Hindlimb muscle (tissue), 1 donor: ENCODE measurements around the gene HUNK. TPM values are rescaled to one million over a fixed set of nuclear protein-coding genes. Genes with fewer than 3 reads are reported as not detected.

Experiments
- DNase-seq: peaks from one replicate; pipeline ENCODE4 v3.0.0-alpha.2; 2013
- polyA plus RNA-seq: library from polyadenylated mRNA; unstranded; fragments of 120-200 nt; gene quantifications from one replicate; pipeline ENCODE4 v1.2.1, GENCODE V29; 2013; ENCODE audit not compliant: insufficient read length

The HUNK gene
- polyA plus RNA-seq, 1 donor: 6.3 TPM

DNA sequence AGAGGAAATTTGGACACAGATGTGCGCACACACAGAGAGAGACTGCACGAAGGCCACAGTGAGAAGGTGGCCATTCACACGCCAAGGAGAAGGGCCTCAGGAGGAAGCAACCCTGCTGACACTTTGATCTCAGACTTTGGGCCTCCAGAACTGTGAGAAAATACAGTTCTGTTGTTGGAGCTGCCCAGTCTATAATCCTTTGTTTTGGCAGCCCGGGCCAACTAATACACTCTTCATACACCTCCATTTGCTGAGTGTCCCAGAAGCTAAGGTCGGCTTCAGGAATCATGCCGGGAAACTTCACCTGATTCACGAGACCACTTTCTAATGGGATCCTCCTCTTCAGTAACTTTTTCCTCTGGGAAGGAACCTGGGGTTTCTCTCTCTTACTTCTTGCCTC is 23.2 kb downstream of the HUNK start:
- DNase-seq: no peak

DNA sequence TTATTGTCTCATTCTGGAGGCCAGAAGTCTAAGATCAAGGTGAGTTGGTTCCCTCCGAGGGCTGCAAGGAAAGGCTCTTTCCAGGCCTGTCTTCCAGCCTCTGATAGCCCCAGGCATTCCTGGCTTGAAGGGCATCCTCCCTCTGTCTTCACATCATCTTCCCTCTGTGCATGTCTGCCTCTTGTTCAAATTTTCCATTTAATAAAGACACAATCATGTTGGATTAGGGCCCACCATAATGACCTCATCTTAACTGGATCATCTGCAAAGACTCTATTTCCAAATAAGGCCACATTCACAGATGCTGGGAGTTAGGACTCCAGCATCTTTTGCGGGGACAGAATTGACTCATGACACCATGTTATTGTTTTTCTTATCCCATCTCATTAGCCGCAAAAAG is 24.5 kb downstream of the HUNK start:
- DNase-seq: no peak

DNA sequence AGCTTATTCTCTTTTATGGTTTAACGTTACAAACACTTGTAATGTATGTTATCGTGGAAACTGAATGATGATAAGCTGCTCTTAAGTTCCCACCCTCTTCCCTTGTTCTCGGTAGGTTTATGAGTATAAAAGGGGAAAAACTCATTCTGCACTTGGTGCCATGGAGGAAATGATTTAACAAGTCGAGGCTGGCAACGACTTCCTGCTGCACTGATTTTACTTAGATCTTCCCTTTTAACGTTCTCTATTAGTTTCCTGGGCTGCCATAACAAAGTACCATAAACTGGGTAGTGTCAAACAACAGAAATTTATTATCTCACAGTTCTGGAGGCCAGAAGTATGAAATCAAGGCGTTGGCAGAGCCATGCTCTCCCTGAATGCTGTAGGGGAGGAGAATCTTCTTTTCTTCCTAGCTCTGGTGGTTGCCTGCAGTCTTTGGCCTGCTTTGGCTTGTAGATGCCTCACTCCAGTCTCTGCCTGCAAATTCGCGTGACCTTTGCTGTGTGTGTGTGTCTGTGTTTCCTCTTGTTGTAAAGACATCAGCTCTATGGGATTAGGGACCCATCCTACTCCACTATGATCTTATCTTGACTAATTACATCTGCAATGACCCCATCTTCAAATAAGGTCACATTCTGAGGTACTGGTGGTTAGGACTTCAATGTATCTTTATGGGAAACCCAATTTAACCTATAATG is 26.3 kb downstream of the HUNK start:
- no peak for DNase-seq

DNA sequence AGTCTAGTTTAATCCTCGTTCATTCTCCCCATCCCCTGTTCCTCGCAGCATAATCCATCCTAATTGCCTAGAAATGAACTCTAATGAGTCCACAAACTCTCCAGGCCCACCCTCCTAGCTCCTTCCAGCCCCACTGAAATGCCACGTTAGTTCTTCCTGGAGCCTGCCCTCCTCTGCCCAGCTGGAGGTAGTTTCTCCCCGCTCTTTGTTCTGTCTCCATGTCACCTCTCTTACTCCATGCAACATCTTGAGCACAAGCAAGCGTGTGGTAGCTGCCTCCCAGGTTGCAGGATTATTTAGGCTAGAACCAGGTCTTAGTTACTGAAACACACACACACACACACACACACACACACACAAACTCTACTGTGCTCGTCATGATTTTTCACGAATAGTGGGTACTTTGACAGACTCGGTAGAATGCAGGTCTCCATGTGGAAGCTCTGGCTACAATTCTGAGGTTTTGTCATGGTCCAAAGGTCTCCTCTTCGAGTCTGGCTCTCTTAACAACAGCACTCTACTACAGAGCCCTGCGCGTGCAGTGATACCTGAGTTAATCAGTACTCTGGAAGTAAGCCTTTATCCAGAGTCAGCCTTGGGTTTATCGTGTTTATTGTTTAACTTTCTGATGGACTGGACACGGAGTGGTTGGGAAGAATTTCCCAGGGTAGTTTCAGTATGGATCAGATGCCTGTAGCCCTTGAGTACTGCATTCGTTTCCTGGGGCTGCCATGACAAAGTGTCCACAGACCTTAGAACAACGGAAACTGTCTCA is 27.5 kb downstream of the HUNK start:
- DNase-seq: no peak

DNA sequence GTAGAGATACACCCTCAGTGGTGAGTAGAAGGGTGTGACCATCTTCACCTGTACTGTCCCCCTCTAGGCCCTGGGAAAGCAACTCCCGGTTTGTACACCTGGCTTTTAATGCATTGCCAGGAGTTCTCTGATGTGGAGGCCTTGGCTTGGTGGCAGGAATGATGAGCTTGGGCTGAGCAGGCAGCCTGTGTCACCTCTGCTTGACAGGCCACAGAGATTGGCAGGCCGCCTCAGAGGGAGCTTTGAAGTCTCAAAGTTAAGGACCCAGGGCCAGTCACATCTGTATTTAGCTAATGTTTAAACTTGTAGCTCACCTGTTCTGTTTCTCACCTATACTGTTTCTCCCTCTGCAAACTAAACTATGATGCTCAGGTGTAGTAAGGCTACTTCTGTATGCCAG is 28.5 kb downstream of the HUNK start:
- DNase-seq: no peak

DNA sequence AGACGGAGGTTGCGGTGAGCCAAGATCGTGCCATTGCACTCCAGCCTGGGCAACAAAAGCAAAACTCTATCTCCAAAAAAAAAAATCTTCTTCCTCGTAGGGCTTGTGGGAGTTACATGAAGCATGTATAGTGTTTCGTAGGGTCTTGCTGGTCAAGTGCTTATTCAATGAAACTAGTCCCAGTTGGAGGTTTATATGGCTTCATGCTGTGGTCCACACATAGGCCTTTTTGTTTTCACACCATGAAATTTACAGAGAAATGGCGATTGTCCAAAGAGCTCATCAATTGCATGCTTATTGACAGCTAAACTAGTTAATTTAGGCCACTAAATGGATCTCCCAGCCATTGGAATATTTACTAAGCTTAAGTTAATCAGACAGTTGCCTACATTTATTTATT is 29.6 kb downstream of the HUNK start:
- DNase-seq: no peak

DNA sequence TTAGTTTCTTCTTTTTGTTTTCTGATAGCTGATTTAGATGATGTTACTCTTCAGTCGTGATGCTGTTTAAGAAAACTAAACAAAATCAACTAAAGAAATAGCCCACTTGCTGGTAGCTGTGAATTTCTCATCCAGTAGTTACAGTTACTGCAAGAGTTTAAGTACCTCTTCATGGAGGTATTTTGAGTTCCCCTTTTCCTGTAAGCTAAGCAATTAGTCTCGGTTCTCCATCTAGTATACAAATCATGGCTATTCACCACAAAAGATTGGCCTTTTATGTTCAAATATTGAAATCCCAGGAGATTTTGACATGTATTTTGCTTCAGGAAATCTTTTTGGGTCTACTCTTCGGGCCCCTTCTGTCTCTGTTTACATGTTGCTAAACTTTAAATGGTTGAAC is 31.1 kb downstream of the HUNK start:
- no peak for DNase-seq

DNA sequence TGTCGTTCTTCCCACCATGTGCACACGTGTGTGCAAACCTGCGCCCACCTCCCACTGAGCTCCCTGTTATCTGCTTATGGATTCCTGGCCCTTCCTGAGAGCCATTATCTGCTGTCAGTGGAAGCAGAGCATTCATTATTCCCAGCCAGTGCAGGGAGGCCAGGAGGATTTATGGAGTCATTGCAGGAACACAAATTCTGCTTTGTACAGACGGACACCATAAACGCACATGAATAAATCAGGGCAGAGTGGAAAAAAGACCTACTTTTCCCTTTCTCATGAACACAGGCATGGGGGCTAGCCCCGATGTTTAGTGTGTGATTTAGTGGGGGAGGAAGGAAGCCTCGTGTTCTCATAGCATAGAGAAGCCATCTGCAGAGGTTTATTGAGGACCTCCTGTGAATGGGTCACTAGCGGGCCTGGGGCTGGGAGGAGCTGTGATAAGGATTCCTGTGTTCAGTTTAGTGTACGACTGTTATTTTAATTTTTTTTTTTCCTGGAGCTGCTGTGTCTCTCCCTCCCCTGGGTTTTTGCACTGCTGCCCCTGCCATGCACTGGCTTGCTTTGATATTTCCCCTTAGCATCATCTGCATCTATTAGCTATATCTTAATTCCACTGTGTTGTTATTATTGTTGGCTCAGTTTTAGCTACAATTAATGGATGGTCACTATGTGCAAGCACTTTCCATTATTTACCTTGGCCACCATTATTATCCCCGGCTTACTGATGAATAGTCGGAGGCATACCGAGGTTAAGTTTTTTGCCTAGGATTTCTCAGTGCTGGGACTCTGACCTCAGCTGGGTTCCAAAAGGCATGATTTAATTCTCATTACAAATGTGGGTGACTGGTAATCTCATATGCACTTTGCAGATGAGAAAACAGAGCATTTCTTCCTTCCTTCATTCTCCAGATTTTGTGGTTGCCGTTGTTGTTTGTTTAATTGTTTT is 33.0 kb downstream of the HUNK start:
- DNase-seq: no peak

DNA sequence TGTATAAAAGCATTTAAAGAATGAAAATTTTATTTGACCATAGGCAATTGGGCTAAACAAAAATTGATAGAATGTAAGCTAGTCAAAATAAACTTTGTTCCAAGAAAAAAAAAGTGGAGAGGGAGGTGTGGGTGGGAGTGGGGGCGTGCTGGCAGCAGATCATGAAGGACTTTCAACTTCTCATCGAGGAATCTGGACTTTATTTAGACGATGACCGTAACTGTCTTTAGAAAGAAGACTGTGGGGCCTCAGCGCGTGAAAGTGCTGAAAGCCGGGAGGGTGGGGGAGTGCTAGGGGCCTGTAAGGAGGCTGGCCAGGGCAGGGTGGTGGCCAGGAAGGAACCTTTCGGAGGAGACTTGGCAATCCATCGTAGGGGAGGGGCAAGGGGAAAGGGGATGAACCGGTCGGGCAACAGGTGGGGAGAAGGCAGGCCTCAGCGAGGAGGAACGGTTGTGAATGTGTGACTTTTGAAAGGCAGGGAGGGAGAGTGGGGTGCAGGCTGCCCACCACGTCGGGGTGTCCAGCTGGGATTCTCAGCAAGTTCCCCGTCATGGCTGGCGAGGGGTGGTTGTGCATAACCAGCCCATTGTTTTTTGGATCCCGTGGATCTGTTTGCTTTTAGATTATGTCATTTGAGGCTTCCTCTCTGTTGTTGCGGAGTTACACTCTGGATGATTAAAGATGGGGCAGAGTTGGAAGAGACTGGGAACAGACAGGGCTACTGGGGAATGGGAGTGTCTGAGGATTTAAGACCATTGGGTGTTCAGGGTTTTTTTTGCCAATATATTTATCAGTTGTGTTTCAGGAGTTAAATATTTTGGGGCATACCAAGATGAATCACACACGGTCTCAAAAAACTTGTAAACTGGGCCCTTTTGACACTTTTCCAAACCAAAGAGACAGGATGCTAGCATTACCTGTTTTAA is 35.5 kb downstream of the HUNK start:
- no peak for DNase-seq

DNA sequence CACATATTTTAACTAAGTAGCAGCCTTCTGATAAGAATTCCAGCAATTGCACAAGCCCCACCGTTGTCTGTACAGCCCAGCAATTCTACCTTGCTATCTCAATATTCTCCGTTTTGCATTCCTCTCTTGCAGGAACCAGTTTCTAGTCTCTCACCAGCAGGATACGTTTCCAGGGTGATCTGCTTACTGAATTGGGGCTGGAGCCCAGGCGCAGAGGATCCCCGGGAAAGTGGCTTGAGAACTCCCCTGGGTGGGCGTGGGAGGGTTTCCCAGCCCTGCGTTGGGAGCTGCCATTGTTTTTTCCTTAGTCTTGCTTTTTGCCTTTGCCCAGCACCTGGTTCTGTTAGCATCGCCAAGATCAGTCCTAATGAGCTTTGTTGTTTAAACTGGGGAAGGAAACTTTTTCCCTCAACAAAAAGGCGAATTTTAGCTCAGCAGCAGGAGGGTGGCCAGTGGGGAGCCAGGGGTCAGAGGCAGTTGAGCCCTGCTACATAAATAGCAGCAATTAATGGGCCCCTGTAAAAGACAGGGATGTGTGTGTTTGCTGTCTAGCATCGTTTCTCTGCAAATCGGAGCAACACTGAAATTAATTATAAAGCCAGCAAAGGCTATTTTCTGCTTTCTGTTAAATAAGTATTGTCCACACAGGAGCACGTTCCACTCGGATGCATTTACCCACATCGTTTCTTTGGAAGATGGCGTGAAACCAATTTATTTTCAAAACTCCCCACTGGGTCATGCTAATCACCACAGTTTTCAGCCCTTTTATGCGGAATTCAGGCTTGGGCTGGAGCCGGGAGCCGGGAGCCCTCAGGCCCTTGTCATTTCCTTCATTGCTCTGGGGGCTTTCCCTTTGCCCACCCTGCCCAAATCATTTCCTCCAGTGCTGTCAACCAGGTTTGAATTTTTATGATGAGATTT is 36.6 kb downstream of the HUNK start:
- no peak for DNase-seq

DNA sequence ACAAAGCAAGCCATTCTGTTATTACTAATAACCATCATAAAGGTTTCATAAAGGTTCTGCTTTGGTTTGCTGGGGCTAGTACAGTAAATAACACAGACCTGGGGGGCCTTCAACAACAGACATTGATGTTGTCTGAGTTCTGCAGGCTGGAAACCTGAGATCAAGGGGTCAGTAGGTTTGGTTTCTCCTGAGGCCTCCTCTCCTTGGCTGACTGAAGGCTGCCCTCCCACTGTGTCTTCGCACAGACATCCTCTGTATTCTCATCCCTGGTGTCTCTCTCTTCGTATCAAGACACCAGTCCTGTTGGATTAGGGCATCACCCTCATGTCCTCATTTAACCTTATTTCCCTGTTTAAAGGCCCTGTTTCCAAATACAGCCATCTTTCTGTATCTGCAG is 37.3 kb downstream of the HUNK start:
- no peak for DNase-seq

DNA sequence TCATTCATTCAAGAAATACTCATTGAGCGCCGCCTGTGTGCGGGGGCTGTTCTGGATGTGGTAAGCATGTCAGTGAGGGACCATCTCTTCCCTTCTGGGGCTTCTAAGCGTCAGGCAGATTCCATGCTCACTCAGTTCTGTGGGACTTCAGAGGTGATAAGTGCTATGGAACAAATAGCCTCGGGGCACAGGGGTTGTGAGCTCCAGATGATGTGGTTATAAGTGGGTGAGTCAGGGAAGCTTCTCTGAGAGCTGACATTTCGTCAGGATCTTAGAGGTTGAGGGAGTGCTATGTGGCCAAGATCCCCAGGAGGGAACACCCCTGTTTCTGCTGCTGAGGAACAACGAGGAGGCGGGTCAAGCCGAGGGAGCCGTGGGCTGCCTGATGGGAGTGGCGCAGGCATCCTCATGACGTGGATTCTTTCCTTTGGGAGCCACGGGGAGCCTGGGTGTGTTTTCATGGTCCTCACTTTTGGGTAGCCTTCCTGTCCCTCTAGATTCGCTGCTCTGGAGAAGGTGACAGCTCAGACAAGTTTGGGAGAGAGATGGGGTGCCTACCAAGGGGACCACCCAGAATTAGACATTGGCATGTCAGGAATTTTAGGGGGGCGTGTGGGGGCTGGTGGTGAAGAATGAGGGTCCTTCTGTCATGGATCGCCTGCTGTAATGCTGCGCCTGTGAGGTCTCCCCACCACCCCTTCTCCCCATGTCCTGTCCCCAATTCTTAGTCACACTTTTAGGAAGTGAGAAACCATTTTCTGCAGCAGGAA is 38.5 kb downstream of the HUNK start:
- no peak for DNase-seq

DNA sequence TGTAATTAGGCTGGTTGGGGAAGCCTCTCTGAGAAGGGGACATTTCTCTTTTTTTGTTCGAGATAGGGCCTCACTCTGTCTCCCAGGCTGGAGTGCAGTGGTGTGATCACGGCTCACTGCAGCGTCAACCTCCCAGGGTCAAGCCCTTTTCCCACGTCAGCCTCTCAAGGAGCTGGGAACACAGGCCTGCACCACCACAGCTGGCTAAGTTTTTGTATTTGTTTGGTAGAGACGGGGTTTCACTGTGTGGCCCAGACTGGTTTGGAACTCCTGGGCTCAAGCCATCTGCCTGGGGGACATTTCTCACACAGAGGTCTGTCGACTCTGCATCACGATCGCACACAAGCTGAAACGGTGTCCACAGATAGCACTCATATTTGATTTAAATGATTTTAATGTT is 39.7 kb downstream of the HUNK start:
- DNase-seq: no peak

DNA sequence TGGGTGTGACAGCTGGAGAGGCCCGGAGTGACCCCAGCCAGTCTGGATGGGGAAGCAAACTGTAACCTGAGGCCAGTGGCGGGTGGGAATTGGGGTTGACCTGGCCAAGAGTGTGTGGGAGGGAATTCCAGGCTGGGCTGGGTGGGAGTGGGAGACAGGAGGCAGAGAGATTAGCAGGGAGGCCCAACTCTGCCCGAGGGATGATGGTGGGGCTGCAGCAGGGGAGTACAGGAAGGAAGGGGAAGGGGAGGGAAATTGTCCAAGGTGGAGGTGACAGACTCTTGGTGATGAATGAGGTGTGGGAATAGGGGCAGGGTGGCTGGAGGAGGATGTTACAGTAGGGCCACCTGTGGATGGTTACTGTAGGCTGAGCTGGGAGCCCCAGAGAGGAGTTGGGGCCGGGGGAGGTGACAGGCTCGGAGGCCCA is 40.4 kb downstream of the HUNK start:
- DNase-seq: no peak

DNA sequence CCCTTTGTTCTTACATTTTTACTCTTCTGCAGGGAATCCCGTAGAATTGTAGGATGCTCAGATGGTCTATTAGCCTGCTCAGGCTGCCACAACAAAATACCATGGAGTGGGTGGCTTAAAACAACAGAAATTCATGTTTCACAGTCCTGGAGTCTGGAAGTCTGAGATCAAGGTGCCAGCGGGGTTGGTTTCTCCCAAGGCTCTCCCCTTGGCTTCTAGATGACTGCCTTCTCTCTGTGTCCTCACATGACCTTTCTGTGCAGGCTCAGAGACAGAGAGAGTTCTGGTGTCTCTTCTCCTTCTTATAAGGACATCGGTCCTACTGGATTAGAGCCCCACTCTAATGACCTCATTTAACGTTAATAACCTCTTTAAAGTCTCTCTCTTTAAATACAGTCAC is 41.7 kb downstream of the HUNK start:
- DNase-seq: no peak

DNA sequence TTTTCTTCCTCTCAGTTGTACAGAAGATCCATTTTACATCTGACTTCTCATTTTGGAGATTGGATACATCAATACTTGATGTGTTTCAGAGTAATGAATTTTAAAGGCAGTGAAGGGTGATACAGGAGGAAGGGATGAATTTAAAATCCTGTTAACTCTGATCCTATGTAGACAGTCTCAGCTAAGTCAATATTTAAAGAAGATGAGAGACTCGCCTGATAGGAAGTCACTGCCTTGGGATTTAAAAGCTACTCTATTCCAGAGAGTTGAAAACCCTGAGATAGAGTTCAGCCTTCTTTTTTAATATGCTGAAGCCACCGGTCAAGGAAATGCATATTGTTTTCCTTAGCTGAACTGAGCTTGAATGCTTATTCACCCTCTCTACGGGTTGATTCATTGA is 42.7 kb downstream of the HUNK start:
- no peak for DNase-seq

DNA sequence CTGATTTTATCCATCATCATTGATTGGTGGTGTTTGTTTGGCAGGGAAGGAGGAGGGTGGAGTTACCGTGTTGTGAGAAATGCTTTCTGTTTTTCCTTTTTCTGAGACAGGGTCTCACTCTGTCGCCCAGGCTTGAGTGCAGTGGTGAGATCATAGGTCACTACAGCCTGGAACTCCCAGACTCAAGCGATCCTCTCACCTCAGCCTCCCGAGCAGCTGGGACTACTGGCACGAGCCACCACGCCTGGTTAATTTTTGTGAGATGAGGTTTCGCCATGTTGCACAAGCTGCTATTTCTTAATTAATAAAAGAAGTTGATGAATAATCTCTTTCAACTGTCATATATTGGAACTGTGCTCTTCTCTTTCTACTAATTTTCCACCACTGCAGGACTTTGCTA is 44.3 kb downstream of the HUNK start:
- DNase-seq: no peak

DNA sequence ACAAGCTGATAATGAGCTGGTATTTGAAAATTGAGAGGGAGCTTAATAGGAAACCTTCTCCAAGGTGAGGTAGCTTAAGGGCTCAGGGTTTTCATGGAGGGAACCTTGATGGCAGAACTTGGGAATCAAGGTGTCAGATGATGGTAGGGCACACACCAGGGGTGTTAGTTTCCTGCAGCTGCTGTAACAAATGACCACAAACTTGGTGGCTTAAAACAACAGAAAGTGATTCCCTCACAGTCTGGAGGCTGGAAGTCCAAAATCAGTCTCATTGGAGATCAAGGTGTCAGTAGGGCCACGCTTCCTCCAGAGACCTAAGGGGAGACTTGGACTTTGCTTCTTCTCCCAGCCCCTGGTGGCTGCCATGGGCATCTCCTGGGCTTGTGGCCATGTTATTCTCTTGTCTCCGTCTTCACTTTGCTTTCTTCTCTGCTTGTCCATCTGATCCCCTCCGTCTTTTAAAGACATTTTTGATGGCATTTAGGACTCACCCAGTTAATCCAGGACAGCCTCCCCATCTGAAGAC is 45.5 kb downstream of the HUNK start:
- no peak for DNase-seq

DNA sequence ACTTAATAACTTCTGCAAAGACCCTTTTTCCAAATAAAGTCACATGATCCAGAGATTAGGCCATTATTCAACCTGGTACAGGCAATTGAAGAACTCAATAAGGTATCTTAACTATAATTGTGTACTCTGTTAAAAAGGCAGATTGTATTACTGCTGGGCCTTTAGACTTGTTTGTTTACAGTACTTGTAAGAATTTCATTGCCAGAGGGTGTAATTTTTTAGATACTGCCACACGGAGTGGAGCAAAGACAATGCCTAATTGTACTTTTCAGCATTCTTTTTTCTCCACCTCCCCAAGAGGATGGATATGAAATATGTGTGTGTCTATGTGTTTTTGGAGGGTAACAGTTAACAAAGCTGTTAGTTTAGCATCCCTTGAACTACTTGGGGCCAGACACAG is 47.5 kb downstream of the HUNK start:
- no peak for DNase-seq

DNA sequence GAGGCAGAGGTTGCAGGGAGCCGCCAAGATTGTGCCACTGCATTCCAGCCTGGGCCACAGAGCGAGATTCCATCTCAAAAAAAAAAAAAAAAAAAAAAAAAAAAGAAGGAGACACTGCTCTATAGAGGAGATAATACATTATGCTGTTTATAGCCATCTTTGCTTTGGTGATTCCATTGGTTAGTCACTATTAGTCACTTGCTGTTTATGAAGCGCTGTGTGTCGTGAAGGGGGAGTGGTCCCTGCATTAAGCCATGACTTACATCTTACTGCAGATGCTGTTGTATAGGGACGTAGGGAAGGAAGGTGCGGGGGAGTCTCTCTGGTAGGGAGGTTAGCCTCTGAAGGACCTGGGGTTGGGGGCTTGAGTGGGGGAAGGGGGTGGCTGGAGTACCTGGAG is 48.3 kb downstream of the HUNK start:
- DNase-seq: no peak
